GM12873 (cell line): ENCODE measurements around the gene MEPE.
A peak's percentile ranks its signal among the peaks of the same experiment; 100 is the strongest.

Experiments used
- TF ChIP-seq, protein P1 (sequence below): IDR thresholded peaks from 2 replicates; pipeline ENCODE4 v1.5.1; 2012; ENCODE audit warnings: low read depth, mild to moderate bottlenecking, moderate library complexity, low read length, control low read depth; ENCODE audit not compliant: insufficient read depth; ENCODE audit errors: missing control alignments

Gene MEPE

DNA sequence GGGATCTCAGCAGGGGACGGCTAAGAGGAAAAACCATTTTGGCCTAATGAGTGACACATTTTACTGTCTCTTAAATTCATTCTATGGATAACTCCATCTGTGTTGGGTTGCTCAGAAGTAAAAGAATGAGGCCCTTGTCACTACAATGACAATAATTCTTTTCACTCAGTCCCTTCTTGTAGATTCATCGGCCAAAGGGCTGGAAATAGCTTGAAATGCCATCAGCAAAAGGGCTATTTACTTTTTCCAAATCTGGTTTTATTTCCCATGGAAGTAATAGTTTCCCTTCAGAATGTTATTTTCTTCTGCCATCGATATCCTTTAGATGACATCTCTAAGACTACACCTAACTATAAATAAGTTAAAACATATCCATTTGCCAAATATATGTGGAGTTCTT is 7.4 kb downstream of the MEPE start:
- TF ChIP-seq, protein P1, sequence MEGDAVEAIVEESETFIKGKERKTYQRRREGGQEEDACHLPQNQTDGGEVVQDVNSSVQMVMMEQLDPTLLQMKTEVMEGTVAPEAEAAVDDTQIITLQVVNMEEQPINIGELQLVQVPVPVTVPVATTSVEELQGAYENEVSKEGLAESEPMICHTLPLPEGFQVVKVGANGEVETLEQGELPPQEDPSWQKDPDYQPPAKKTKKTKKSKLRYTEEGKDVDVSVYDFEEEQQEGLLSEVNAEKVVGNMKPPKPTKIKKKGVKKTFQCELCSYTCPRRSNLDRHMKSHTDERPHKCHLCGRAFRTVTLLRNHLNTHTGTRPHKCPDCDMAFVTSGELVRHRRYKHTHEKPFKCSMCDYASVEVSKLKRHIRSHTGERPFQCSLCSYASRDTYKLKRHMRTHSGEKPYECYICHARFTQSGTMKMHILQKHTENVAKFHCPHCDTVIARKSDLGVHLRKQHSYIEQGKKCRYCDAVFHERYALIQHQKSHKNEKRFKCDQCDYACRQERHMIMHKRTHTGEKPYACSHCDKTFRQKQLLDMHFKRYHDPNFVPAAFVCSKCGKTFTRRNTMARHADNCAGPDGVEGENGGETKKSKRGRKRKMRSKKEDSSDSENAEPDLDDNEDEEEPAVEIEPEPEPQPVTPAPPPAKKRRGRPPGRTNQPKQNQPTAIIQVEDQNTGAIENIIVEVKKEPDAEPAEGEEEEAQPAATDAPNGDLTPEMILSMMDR, result no peak

DNA sequence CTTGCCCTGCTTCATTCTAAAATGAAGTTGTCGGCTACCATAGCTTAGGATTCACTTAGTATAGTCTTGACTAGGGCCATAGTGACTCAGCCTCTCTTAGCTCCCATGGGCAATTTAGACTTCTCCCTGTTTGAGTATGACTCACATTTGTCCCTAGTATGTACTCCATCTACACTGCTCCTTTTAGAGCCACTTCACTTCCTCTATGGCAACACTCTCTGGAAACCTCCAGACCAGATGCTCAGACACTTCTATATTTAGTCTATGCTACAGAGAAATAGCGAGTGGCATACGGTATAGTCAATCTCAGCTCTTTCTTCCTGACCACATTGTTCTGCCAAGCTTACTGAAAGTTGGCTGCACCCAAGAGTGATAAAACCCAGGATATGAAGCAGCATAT is 11.2 kb downstream of the MEPE start:
- TF ChIP-seq, protein P1, result no peak

DNA sequence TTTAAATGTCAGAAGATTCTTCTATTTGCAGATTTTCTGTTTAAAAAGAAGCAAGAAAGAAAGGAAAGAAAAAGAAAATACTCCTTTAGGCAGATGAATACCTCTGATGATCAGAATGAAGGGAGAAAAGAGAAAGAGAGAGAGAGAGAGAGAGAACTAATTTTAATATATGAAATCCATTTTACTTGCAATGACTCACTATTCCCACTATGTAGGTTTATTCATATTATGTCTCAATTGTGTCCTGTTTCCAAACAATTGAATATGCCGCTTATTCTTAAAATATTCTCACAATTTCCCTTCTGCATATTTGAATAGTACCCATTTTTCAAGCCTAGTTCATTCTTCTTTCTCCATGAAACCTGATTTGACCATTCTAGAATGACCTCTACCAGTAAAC is 11.7 kb downstream of the MEPE start:
- TF ChIP-seq, protein P1, result no peak

DNA sequence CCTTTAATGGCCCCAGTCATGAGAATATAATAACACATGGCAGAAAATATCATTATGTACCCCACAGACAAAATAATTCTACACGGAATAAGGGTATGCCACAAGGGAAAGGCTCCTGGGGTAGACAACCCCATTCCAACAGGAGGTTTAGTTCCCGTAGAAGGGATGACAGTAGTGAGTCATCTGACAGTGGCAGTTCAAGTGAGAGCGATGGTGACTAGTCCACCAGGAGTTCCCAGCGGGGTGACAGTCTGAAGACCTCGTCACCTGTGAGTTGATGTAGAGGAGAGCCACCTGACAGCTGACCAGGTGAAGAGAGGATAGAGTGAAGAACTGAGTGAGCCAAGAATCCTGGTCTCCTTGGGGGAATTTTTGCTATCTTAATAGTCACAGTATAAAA is 13.5 kb downstream of the MEPE start:
- TF ChIP-seq, protein P1, result no peak

DNA sequence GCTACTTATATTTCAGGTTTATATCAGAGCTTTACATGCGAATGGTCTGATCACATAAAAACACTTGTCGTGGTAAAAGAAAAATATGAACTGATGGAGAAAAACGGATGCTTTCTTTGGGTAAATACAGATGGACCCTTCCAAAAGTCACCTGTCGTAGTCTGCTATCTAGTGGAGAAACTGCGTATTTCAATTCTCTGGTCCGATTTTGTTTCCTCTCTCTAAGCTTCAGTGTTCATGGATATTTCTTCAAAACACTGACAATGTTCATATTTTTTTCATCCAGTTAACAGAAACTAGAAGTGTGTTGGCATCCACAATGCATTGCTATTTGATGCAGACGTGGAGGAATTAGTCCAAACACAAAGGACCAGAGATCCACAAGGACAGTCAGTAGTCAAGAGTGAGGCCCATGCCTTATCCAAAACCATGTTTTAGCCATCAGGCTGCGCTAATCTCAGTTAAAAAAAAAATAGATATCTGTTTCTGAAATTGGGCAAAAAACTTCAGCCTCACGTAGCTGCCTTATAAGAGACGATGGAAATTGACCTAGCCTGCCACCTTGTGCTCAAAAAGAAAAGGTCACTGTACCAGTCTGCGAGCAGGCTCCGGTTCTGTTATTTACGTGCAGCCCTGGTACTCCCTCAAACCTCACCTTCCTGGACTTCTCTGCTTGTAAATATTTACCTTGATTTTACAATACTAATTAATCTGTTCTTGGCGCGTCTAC is 16.0 kb downstream of the MEPE start:
- TF ChIP-seq, protein P1, result peak; percentile 69

DNA sequence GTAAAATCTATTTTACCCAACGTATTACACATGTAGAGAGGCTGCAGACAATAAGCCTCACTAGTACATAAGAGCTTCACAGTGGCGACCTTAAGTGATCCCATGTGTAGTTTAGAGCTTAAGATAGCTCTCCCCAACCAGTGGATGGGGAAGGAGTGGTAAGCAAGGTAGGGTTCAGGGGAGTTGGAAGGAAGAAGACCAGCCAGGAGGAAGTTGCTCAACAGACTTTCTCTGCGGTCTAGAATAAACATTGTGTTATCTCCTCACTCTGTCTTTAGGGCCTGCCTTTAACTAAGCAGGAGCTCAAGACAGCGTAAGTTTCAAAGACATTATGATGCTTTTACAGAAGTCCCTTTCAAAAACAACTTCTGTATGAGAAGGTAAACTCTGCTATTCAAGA is 16.8 kb downstream of the MEPE start:
- TF ChIP-seq, protein P1, result no peak

DNA sequence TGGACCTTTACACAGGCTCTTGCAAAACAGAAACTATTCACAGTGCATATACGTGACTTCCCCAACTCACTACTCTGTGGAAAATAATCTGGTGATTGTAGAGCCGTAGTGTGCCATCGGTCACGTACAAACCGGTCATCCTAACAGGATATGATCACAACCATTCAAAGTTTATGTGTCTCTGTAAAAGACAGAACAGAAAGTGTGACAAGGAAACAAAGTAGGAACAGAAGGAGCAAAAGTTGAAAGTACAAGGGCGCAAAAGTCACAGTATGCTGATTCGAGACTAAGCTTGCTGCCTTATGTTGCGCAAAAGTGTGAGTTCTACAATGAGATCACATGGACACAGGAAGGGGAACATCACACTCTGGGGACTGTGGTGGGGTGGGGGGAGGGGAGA is 18.6 kb downstream of the MEPE start:
- TF ChIP-seq, protein P1, result no peak
